SU-DHL-6 (cell line): Measurements from ENCODE around the gene PPCDC.

Source experiments
- H2AFZ ChIP-seq: fragments of 200-600 bp; sonication (generic); 2 replicates; pipeline ENCODE4 v1.6.1; 2014; ENCODE audit warnings: low read depth, mild to moderate bottlenecking, moderate library complexity, mixed read lengths, antibody characterized with exemption, low read length; ENCODE audit not compliant: severe bottlenecking
- H3F3A ChIP-seq: fragments of 200-600 bp; shearing (Covaris generic); 2 replicates; pipeline ENCODE4 v1.6.0; 2016; ENCODE audit warnings: antibody characterized with exemption, mild to moderate bottlenecking; ENCODE audit not compliant: insufficient read depth
- H3K27ac ChIP-seq: fragments of 200-600 bp; sonication (generic); 2 replicates; pipeline ENCODE4 v1.5.1; 2016; ENCODE audit warnings: low read depth, mild to moderate bottlenecking, low read length, moderate library complexity, mixed read lengths
- H3K27me3 ChIP-seq: fragments of 200-600 bp; sonication (generic), shearing (Covaris generic); 2 replicates; pipeline ENCODE4 v1.6.0; 2014; ENCODE audit warnings: mild to moderate bottlenecking, low read length
- H3K36me3 ChIP-seq: fragments of 200-600 bp; sonication (generic); 2 replicates; pipeline ENCODE4 v1.6.1; 2014; ENCODE audit warnings: mild to moderate bottlenecking, low read length, mixed read lengths
- H3K4me2 ChIP-seq: fragments of 300-600, 200-600 bp; shearing (Covaris generic), sonication (generic); 2 replicates; pipeline ENCODE4 v1.6.0; 2014; ENCODE audit warnings: low read length, low read depth, mild to moderate bottlenecking; ENCODE audit not compliant: poor library complexity, severe bottlenecking
- H3K4me3 ChIP-seq: fragments of 200-600 bp; sonication (generic); 2 replicates; pipeline ENCODE4 v1.5.1; 2014; ENCODE audit warnings: antibody characterized with exemption, low read length, mild to moderate bottlenecking, mixed read lengths; ENCODE audit not compliant: insufficient read depth, poor library complexity, severe bottlenecking
- H3K79me2 ChIP-seq: fragments of 200-600 bp; sonication (generic); 2 replicates; pipeline ENCODE4 v1.6.1; 2014; ENCODE audit warnings: mild to moderate bottlenecking, low read length, moderate library complexity; ENCODE audit not compliant: insufficient read depth
- H3K9ac ChIP-seq: fragments of 200-600 bp; sonication (generic); 2 replicates; pipeline ENCODE4 v1.7.0; 2014; ENCODE audit warnings: mild to moderate bottlenecking, low read length
- H3K9me2 ChIP-seq: fragments of 200-600 bp; sonication (generic); replicated peaks from 2 replicates; pipeline ENCODE4 v1.6.1; 2014; ENCODE audit warnings: low read length; ENCODE audit not compliant: insufficient read depth
- H3K9me3 ChIP-seq: fragments of 200-600 bp; sonication (generic); 2 replicates; pipeline ENCODE4 v1.6.1; 2014; ENCODE audit warnings: low read length, mixed read lengths; ENCODE audit not compliant: insufficient read depth
- H4K20me1 ChIP-seq: fragments of 200-600 bp; sonication (generic); 2 replicates; pipeline ENCODE4 v1.6.1; 2014; ENCODE audit warnings: low read depth, mild to moderate bottlenecking, antibody characterized with exemption, low read length, moderate library complexity, mixed read lengths
- EZH2phosphoT487 ChIP-seq: fragments of 200-600 bp; sonication (generic), shearing (Covaris generic); conservative IDR thresholded peaks from 2 replicates; pipeline ENCODE4 v1.6.1; 2018; ENCODE audit warnings: mild to moderate bottlenecking, antibody characterized with exemption, low read length, moderate library complexity, mixed read lengths
- TF ChIP-seq, protein P1 (sequence below): fragments of 200-600 bp; sonication (generic); IDR thresholded peaks from one replicate; pipeline ENCODE4 v1.5.1; 2017; ENCODE audit warnings: antibody characterized with exemption, mild to moderate bottlenecking, low read length, moderate library complexity; ENCODE audit not compliant: insufficient read depth, poor library complexity, severe bottlenecking

Gene PPCDC

DNA sequence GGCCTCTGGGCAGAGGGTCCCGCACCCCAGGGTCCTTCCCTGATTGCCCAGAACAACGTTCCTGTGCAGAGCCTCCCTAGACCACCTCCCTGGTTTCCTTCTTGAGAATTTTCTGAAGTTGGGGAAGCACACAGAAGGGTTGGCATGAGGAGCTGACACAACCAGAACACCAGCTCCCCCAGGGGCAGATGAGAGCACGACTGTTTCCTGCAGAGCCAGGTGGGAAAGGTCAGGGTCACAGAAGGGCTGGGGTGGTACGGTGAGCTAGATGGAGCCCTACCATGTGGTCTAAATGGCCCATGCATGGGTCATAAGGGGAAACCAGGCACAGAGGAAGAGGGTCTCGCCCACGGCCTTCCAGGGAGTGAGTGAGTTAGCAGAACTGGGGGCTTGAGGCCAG is 10.4 kb downstream of the PPCDC start:
- no peak overlapping the region for H3K4me2 ChIP-seq
- H3F3A ChIP-seq: no peaks in the 10 kb centered on the region
- H2AFZ ChIP-seq: no peak overlapping the region
- no peak overlapping the region for H3K27ac ChIP-seq
- no peaks in the 10 kb centered on the region for H3K9me2 ChIP-seq
- no peak overlapping the region for H3K4me3 ChIP-seq
- TF ChIP-seq, protein P1, sequence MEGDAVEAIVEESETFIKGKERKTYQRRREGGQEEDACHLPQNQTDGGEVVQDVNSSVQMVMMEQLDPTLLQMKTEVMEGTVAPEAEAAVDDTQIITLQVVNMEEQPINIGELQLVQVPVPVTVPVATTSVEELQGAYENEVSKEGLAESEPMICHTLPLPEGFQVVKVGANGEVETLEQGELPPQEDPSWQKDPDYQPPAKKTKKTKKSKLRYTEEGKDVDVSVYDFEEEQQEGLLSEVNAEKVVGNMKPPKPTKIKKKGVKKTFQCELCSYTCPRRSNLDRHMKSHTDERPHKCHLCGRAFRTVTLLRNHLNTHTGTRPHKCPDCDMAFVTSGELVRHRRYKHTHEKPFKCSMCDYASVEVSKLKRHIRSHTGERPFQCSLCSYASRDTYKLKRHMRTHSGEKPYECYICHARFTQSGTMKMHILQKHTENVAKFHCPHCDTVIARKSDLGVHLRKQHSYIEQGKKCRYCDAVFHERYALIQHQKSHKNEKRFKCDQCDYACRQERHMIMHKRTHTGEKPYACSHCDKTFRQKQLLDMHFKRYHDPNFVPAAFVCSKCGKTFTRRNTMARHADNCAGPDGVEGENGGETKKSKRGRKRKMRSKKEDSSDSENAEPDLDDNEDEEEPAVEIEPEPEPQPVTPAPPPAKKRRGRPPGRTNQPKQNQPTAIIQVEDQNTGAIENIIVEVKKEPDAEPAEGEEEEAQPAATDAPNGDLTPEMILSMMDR: no peak
- no peak for TF ChIP-seq EZH2phosphoT487
- no peak overlapping the region for H3K9ac ChIP-seq
- no peaks in the 10 kb centered on the region for H3K9me3 ChIP-seq
- no peaks in the 10 kb centered on the region for H3K79me2 ChIP-seq
- no peaks in the 10 kb centered on the region for H3K36me3 ChIP-seq
- H4K20me1 ChIP-seq: no peaks in the 10 kb centered on the region
- H3K27me3 ChIP-seq: no peaks in the 10 kb centered on the region

GRCh38 chr15:75034615-75035014 is 11.2 kb downstream of the PPCDC start:
- H3K79me2 ChIP-seq: no peaks in the 10 kb centered on the region
- no peaks in the 10 kb centered on the region for H3K36me3 ChIP-seq
- no peaks in the 10 kb centered on the region for H3F3A ChIP-seq
- no peaks in the 10 kb centered on the region for H3K9me3 ChIP-seq
- H2AFZ ChIP-seq: no peak overlapping the region
- TF ChIP-seq, protein P1: no peak
- TF ChIP-seq EZH2phosphoT487: no peak
- H3K4me2 ChIP-seq: no peak overlapping the region
- no peak overlapping the region for H3K4me3 ChIP-seq
- no peak overlapping the region for H3K27ac ChIP-seq
- no peaks in the 10 kb centered on the region for H3K9me2 ChIP-seq
- H3K9ac ChIP-seq: no peak overlapping the region
- no peaks in the 10 kb centered on the region for H4K20me1 ChIP-seq
- no peaks in the 10 kb centered on the region for H3K27me3 ChIP-seq

- H3F3A ChIP-seq: no peaks in the 10 kb centered on the region
- no peaks in the 10 kb centered on the region for H3K9me3 ChIP-seq
- no peaks in the 10 kb centered on the region for H3K79me2 ChIP-seq
- TF ChIP-seq, protein P1: no peak
- no peak for TF ChIP-seq EZH2phosphoT487
- H3K27ac ChIP-seq: no peak overlapping the region
- no peaks in the 10 kb centered on the region; the same call in 1 of the 2 replicates for H4K20me1 ChIP-seq
- no peaks in the 10 kb centered on the region for H3K36me3 ChIP-seq
- no peaks in the 10 kb centered on the region for H3K27me3 ChIP-seq
- no peak overlapping the region for H3K4me2 ChIP-seq
- no peaks in the 10 kb centered on the region for H3K9me2 ChIP-seq
- no peak overlapping the region for H3K4me3 ChIP-seq
- H3K9ac ChIP-seq: no peak overlapping the region
- no peak overlapping the region for H2AFZ ChIP-seq
Observed at GRCh38 chr15:75036212-75036616, 12.8 kb downstream of the PPCDC start.
